ENCODE measurements around the gene NRG3. TPM values are rescaled to one million over a fixed set of nuclear protein-coding genes. Genes with fewer than 3 reads are reported as not detected.

The NRG3 gene
- total and polyA plus RNA-seq, 8 donors = 0.14 to 0.59 (median 0.25) TPM; not detected in 2

GRCh38 chr10:82267465-82267864 lies 392.5 kb downstream of the NRG3 start:
- FAIRE-seq = no peak
- TF ChIP-seq, protein P1, sequence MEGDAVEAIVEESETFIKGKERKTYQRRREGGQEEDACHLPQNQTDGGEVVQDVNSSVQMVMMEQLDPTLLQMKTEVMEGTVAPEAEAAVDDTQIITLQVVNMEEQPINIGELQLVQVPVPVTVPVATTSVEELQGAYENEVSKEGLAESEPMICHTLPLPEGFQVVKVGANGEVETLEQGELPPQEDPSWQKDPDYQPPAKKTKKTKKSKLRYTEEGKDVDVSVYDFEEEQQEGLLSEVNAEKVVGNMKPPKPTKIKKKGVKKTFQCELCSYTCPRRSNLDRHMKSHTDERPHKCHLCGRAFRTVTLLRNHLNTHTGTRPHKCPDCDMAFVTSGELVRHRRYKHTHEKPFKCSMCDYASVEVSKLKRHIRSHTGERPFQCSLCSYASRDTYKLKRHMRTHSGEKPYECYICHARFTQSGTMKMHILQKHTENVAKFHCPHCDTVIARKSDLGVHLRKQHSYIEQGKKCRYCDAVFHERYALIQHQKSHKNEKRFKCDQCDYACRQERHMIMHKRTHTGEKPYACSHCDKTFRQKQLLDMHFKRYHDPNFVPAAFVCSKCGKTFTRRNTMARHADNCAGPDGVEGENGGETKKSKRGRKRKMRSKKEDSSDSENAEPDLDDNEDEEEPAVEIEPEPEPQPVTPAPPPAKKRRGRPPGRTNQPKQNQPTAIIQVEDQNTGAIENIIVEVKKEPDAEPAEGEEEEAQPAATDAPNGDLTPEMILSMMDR (IDR thresholded peaks at IDR 0.05) = no peak
- WGBS, 2 donors = 52 to 57% methylated on average over 2 of the region's 2 CpGs
- no peak for ATAC-seq
- intact Hi-C loops (cut with DNase I) = no loop called here
- H3K4me1 ChIP-seq = no peaks in the 10 kb centered on the region
- no peak overlapping the region for H3K27ac ChIP-seq
- H3K4me3 ChIP-seq = no peak overlapping the region
- H3K27me3 ChIP-seq = no peaks in the 10 kb centered on the region
- no peaks in the 10 kb centered on the region for H3K9me3 ChIP-seq
- H3K36me3 ChIP-seq = no peaks in the 10 kb centered on the region
- no peak for DNase-seq

GRCh38 chr10:82267960-82268359 lies 393.0 kb downstream of the NRG3 start:
- TF ChIP-seq, protein P1 (IDR thresholded peaks at IDR 0.05) = no peak
- intact Hi-C loops (cut with DNase I) = no loop called here
- Histone ChIP-seq H3K4me3 (no peak overlapping the region), H3K27ac (no peak overlapping the region), H3K9me3 (no peaks in the 10 kb centered on the region), H3K36me3 (no peaks in the 10 kb centered on the region), H3K27me3 (no peaks in the 10 kb centered on the region), H3K4me1 (no peaks in the 10 kb centered on the region)
- DNase-seq (no peak), FAIRE-seq (no peak), ATAC-seq (no peak)
- 60 to 79% methylated on average over 2 of the region's 2 CpGs for WGBS, 2 donors

GRCh38 chr10:82277591-82277990 lies 402.6 kb downstream of the NRG3 start:
- Histone ChIP-seq H3K27ac (no peak overlapping the region), H3K4me3 (no peak overlapping the region), H3K27me3 (peaks cover 0 to 3% (median 0%) of the 10 kb centered on the region in 4 donors), H3K36me3 (no peaks in the 10 kb centered on the region), H3K9me3 (no peaks in the 10 kb centered on the region), H3K4me1 (no peaks in the 10 kb centered on the region)
- FAIRE-seq (no peak), ATAC-seq (no peak), DNase-seq (no peak)
- WGBS, 2 donors = 86 to 95% methylated on average over 1 of the region's 1 CpG
- TF ChIP-seq, protein P1 (IDR thresholded peaks at IDR 0.05) = no peak
- intact Hi-C loops (cut with DNase I) = no loop called here

GRCh38 chr10:82278401-82279182 lies 403.6 kb downstream of the NRG3 start:
- no peak for DNase-seq
- Histone ChIP-seq H3K4me3 (peak overlapping the region in 1 of 4 donors; percentile 14), H3K27ac (no peak overlapping the region), H3K4me1 (no peaks in the 10 kb centered on the region), H3K27me3 (peaks cover 0 to 3% (median 0%) of the 10 kb centered on the region in 4 donors), H3K36me3 (no peaks in the 10 kb centered on the region), H3K9me3 (no peaks in the 10 kb centered on the region)
- TF ChIP-seq, protein P1 (IDR thresholded peaks at IDR 0.05) = no peak
- intact Hi-C loops (cut with DNase I) = no loop called here
- 16 to 17% methylated on average over 10 of the region's 10 CpGs for WGBS, 2 donors
- peak in 3 of 4 donors; percentile 20 to 40 (median 37) for ATAC-seq
- FAIRE-seq = no peak

DNA sequence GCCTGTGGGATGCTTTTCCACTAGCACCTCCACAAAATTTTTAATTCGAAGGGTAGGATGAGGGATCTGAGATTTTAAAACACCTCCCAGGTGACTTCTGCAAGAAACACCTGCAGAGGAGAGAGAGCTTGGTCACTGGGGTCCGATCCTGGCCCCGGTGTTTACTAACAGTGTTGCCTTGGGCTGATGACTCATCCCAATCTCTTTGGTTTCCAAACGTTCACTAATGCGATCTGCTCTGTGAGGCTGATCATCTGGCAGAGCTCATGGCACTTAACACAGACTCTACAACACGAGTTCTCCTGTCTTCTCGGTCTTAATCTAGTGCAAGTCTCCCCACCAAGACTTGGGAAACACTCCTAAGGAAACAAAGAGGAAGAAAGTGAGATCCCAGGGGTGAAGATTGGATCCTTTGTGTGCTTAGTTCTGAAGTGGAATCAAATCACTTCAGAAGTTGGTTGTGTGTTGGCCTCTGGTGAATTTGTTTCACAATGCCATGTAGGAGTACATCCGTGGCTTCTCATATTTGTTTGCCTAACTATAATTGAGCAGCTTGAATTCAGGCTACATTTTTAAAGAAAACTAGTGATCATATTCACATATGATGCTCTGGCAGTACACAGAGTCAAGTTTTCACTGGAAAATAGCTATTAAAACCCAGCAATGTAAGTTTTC lies 407.9 kb downstream of the NRG3 start:
- TF ChIP-seq, protein P1 (IDR thresholded peaks at IDR 0.05) = no peak
- H3K27me3 ChIP-seq = no peaks in the 10 kb centered on the region
- 59 to 68% methylated on average over 8 of the region's 8 CpGs for WGBS, 2 donors
- no peak overlapping the region for H3K4me3 ChIP-seq
- intact Hi-C loops (cut with DNase I) = no loop called here
- no peaks in the 10 kb centered on the region for H3K36me3 ChIP-seq
- no peak for ATAC-seq
- no peaks in the 10 kb centered on the region for H3K4me1 ChIP-seq
- H3K27ac ChIP-seq = no peak overlapping the region
- no peak for DNase-seq
- H3K9me3 ChIP-seq = no peaks in the 10 kb centered on the region
- FAIRE-seq = no peak
